DND-41 (cell line): ENCODE measurements around the gene PPM1E.
"Not testable (repeated sequence)": the region's sequence is repeated elsewhere in the genome, so short reads cannot be mapped to it uniquely, and the experiment has no call there.

Experiments
- ATAC-seq: fragments of 200-7000 bp; cut with Tn5 transposase; 3 replicates; pipeline ENCODE4 v1.9.1; 2021; ENCODE audit warnings: low read depth; ENCODE audit not compliant: insufficient read depth
- DNase-seq: peaks from one replicate; pipeline ENCODE4 v3.0.0-alpha.2; 2020
- H2AFZ ChIP-seq: 2 replicates; pipeline ENCODE4 v1.6.0; 2012; ENCODE audit warnings: low read depth, low read length
- H3K27ac ChIP-seq: 2 replicates; pipeline ENCODE4 v1.5.1; 2012; ENCODE audit warnings: low read length, inconsistent platforms
- H3K27me3 ChIP-seq: fragments of 200-600 bp; sonication (generic); 2 replicates; pipeline ENCODE4 v1.6.0; 2012; ENCODE audit warnings: low read length, mild to moderate bottlenecking, inconsistent platforms; ENCODE audit not compliant: insufficient read depth, poor library complexity
- H3K36me3 ChIP-seq: 2 replicates; pipeline ENCODE4 v1.5.1; 2012; ENCODE audit warnings: low read length, inconsistent platforms; ENCODE audit not compliant: insufficient read depth
- H3K4me1 ChIP-seq: 2 replicates; pipeline ENCODE4 v1.5.1; 2012; ENCODE audit warnings: mild to moderate bottlenecking, low read length; ENCODE audit not compliant: insufficient read depth
- H3K4me2 ChIP-seq: 2 replicates; pipeline ENCODE4 v1.6.0; 2012; ENCODE audit warnings: mild to moderate bottlenecking, moderate library complexity, low read length, inconsistent platforms; ENCODE audit not compliant: insufficient read depth
- H3K4me3 ChIP-seq, 2 experiments: fragments of 200-600 bp in 1 of 2; shearing (Covaris generic) in 1 of 2; 2 replicates each; pipeline ENCODE4 v1.5.1; 2012 to 2016; ENCODE audit warnings: inconsistent platforms in 2 of 2, low read length in 2 of 2, mild to moderate bottlenecking in 2 of 2, low read depth in 1 of 2, moderate library complexity in 1 of 2
- H3K79me2 ChIP-seq: 2 replicates; pipeline ENCODE4 v1.6.0; 2012; ENCODE audit warnings: low read length, inconsistent platforms; ENCODE audit not compliant: insufficient read depth
- H3K9ac ChIP-seq: 2 replicates; pipeline ENCODE4 v1.6.0; 2012; ENCODE audit warnings: low read depth, mild to moderate bottlenecking, inconsistent platforms, low read length, moderate library complexity
- H3K9me3 ChIP-seq: 2 replicates; pipeline ENCODE4 v1.5.1; 2012; ENCODE audit warnings: low read length, moderate library complexity, mild to moderate bottlenecking, inconsistent platforms; ENCODE audit not compliant: insufficient read depth, severe bottlenecking
- H4K20me1 ChIP-seq: 2 replicates; pipeline ENCODE4 v1.6.0; 2012; ENCODE audit warnings: low read length; ENCODE audit not compliant: insufficient read depth
- CTCF ChIP-seq: IDR thresholded peaks from 2 replicates; pipeline ENCODE4 v1.5.1; 2012; ENCODE audit warnings: borderline replicate concordance, low read length, moderate library complexity, mild to moderate bottlenecking; ENCODE audit not compliant: poor library complexity, severe bottlenecking; ENCODE audit errors: extremely low read depth
- EZH2 ChIP-seq: IDR thresholded peaks from 3 replicates; pipeline ENCODE4 v1.6.1; 2012; ENCODE audit warnings: borderline replicate concordance, low read depth, mild to moderate bottlenecking, moderate library complexity, low read length, inconsistent platforms; ENCODE audit not compliant: severe bottlenecking

PPM1E gene

DNA sequence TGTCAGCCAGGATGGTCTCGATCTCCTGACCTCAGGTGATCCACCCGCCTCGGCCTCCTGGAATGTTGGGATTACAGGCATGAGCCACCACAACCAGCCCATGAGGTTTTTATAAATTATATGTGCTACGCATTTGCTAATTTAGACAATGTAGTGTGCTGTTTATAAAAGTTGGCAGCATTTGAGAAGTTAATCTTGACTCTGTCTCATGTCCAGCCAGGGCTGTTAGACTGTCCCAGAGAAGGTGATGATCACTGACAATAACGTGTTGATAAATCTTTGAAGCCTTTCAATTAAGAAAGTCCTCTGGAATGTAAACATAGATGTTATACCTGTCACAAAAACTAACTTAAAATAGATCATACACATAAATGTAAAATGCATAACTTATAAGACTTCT, 82.0 kb downstream of the PPM1E start:
- Histone ChIP-seq H4K20me1 (no peaks in the 10 kb centered on the region), H3K9ac (no peak overlapping the region), H3K36me3 (no peaks in the 10 kb centered on the region), H3K4me2 (no peak overlapping the region), H3K9me3 (no peaks in the 10 kb centered on the region), H3K4me1 (no peaks in the 10 kb centered on the region), H2AFZ (no peak overlapping the region), H3K27ac (no peak overlapping the region), H3K27me3 (no peaks in the 10 kb centered on the region), H3K4me3 (no peak overlapping the region), H3K79me2 (no peaks in the 10 kb centered on the region)
- no peak for DNase-seq
- ATAC-seq: no peak
- no peak for TF ChIP-seq CTCF
- TF ChIP-seq EZH2: no peak

- no peak overlapping the region for H3K27ac ChIP-seq
- no peaks in the 10 kb centered on the region for H3K9me3 ChIP-seq
- no peaks in the 10 kb centered on the region for H3K36me3 ChIP-seq
- no peak overlapping the region for H3K4me2 ChIP-seq
- no peak for TF ChIP-seq CTCF
- TF ChIP-seq EZH2: no peak
- DNase-seq (no peak), ATAC-seq (no peak)
- no peaks in the 10 kb centered on the region for H3K79me2 ChIP-seq
- H4K20me1 ChIP-seq: no peaks in the 10 kb centered on the region
- H3K4me3 ChIP-seq: no peak overlapping the region
- no peaks in the 10 kb centered on the region for H3K4me1 ChIP-seq
- H3K27me3 ChIP-seq: no peaks in the 10 kb centered on the region
- no peak overlapping the region for H3K9ac ChIP-seq
- H2AFZ ChIP-seq: no peak overlapping the region
Measured at GRCh38 chr17:58840820-58841612, 85.4 kb downstream of the PPM1E start.

GRCh38 chr17:58846413-58846812, 90.8 kb downstream of the PPM1E start:
- not testable (repeated sequence) for H3K36me3 ChIP-seq, H3K4me3 ChIP-seq, ATAC-seq, H3K27me3 ChIP-seq, H3K9me3 ChIP-seq, H3K9ac ChIP-seq, DNase-seq, H4K20me1 ChIP-seq, H3K4me2 ChIP-seq, H3K4me1 ChIP-seq, H3K79me2 ChIP-seq, H2AFZ ChIP-seq, H3K27ac ChIP-seq

GRCh38 chr17:58850106-58850505, 94.5 kb downstream of the PPM1E start:
- H3K4me3 ChIP-seq, H2AFZ ChIP-seq, H3K79me2 ChIP-seq, DNase-seq, H3K27me3 ChIP-seq, H3K27ac ChIP-seq, H3K4me2 ChIP-seq, H4K20me1 ChIP-seq, H3K36me3 ChIP-seq, H3K9me3 ChIP-seq, H3K4me1 ChIP-seq, H3K9ac ChIP-seq, ATAC-seq: not testable (repeated sequence)
